GM12865 (cell line): Measurements from ENCODE around the gene PMVK.

Source experiments
- DNase-seq: peaks from one replicate; pipeline ENCODE4 v3.0.0; 2010; ENCODE audit warnings: low read depth
- H3K4me3 ChIP-seq: 2 replicates; pipeline ENCODE4 v1.5.1; 2011; ENCODE audit warnings: mild to moderate bottlenecking, low read depth, low read length, control low read depth
- TF ChIP-seq, protein P1 (sequence below): IDR thresholded peaks from 2 replicates; pipeline ENCODE4 v1.5.1; 2011; ENCODE audit warnings: low read length, control low read depth, low read depth, inconsistent platforms; ENCODE audit not compliant: insufficient read depth; ENCODE audit errors: missing control alignments

Gene PMVK

DNA sequence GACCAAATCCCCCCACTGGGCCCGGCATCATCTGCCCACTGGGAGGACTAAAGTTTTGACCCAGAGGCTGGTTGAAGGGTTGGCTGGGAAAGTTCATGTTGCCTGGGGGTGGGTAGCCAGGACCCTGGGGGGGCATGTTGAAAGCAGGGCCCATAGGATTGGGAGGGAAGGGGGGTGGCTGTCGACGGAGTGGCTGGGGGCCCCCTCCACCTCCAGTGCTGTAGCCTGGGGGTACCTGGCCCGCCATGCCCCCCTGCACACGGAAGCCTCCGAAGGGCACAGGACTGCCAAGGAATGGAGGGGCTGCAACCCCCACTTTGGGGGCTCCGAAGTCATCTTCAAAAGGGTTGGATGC, 22.9 kb upstream of the PMVK start:
- TF ChIP-seq, protein P1, sequence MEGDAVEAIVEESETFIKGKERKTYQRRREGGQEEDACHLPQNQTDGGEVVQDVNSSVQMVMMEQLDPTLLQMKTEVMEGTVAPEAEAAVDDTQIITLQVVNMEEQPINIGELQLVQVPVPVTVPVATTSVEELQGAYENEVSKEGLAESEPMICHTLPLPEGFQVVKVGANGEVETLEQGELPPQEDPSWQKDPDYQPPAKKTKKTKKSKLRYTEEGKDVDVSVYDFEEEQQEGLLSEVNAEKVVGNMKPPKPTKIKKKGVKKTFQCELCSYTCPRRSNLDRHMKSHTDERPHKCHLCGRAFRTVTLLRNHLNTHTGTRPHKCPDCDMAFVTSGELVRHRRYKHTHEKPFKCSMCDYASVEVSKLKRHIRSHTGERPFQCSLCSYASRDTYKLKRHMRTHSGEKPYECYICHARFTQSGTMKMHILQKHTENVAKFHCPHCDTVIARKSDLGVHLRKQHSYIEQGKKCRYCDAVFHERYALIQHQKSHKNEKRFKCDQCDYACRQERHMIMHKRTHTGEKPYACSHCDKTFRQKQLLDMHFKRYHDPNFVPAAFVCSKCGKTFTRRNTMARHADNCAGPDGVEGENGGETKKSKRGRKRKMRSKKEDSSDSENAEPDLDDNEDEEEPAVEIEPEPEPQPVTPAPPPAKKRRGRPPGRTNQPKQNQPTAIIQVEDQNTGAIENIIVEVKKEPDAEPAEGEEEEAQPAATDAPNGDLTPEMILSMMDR = no peak
- H3K4me3 ChIP-seq = no peak overlapping the region
- no peak for DNase-seq

- no peak for DNase-seq
- H3K4me3 ChIP-seq = no peak overlapping the region
- TF ChIP-seq, protein P1 = no peak
Measured at GRCh38 chr1:154958681-154959425, 22.3 kb upstream of the PMVK start.

DNA sequence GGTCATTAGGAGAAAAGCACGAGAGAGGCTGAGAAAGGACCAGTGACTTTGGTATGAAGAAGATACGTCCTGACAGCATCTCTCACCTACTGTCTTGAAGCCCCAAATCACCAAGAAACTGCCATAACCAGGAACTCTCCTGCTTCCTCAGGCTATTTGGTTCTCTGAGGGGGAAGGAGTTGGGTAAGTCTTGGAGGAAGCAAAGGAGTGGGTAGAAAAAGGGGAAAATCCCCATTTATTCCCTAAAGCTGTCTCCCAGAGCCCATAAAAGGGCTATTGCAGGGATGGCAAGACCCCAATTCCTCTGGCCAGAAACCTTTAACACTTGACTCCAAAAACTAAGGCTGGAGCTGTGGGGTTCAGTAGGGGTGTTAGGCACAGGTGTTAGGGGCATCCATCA, 21.5 kb upstream of the PMVK start:
- no peak overlapping the region for H3K4me3 ChIP-seq
- TF ChIP-seq, protein P1 = no peak
- DNase-seq = no peak

DNA sequence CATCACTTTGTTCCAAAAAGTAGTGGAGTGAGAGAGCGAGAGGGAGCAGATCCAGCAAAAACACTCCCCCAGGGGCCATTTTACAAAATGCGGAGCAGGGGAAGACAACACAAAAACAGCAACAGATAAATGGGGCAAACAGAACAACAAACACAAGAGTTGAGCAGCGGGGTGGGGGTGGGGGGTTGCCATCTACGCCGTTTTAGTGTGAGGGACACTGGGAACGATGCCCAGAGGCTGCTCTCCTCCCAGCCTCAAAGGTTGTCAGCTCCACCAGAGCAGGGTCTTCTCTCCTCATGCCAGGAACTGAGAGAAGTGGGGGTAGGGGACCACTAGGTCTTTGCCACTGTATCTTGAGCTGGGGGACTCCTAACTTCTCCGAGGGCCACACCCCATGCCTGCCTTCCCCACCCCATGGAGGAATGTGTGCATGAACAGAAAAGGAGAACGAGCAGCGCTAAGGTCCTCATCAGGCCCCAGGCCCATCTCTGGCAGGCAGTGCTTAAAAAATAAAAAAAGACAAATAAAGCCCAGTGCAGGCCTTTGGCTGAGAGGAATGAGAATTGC, 20.7 kb upstream of the PMVK start:
- no peak overlapping the region for H3K4me3 ChIP-seq

DNA sequence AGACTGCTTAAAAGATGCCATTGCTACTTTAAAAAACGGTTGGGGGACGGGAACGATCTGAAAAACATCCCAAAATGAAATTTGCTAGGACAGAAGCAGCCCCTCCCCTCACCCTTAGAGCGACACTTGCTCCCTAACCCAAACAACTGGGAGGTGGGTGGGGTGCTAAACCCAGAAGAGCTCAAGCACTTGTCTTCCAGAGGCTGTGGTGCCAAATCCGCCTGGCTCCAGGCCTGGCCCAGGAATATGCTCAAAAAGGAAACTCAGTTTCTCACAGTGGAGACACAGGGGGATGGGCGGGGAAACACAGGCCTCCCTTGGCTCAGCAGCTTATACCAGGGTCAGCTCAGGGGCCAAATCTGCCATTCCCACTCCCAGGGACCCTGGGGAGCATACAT, 20.0 kb upstream of the PMVK start:
- no peak for DNase-seq
- TF ChIP-seq, protein P1 = no peak
- H3K4me3 ChIP-seq = peak overlapping the region; percentile 85

More for the DNA sequence above, 20.7 kb upstream of the PMVK start:
- no peak for DNase-seq
- TF ChIP-seq, protein P1 = no peak

DNA sequence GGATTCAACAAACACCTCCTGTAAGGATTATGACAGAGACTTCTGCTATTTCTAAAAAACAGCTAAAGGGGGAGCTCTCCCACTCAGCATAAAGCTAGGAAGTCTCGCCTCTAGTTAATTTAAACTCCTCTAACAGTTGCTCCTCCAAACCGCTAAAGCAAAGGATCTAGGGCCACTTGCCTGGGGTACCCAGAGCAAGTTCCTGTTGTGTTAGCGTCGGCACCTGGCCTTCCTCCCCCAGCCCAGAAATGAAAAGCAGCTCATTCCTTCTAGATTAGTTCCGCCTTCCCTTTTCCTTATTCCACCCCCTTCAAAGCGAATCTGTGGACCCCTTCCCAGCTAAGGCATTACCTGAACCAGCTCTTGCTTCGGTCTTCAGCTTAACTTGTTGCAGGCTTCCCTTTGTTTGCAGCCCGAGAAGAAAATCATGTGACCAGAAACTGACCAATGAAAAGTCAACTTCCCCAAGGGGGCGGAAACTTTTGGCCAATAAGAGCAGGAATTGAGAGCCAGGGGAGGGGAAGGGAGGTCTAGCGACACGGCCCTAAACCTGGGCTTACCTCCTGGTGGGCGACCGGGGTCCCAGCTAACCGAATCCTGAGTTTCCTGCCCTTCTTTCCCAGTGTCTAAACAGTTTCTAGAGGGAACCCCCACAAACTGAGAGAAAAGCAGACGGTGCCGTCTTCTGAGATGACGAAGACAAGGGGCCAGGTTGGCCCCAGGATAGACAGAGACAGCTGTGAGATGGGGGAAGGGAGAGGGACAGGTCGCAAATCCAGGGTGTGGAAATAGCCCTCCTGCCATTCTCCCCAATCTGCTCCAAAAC, 19.4 kb upstream of the PMVK start, which contains the start of gene PBXIP1:
Gene PBXIP1, minus strand, starts transcription at position 382 of the 826 bp plus-strand sequence. CDS start 2,378 bp downstream, outside the sequence.
- TF ChIP-seq, protein P1 = no peak
- peak within 1 kb of the TSS; percentile 85 for H3K4me3 ChIP-seq
- DNase-seq = peak; percentile 91
